GM12878 (cell line): ENCODE data around the gene NLRP14.

Experiments
- ATF7 ChIP-seq: fragments of 450-650 bp; IDR thresholded peaks from 2 replicates; pipeline ENCODE4 v1.6.1; 2016; ENCODE audit warnings: low read depth, mild to moderate bottlenecking
- CEBPB ChIP-seq, 2 experiments: fragments of 150-350 bp in 1 of 2; IDR thresholded peaks; 2 replicates each; pipeline ENCODE4 v1.6.1; 2012 to 2014; ENCODE audit warnings: low read depth in 2 of 2, low read length in 2 of 2, borderline replicate concordance in 1 of 2, inconsistent platforms in 1 of 2
- CREM ChIP-seq: IDR thresholded peaks from 2 replicates; pipeline ENCODE4 v1.6.1; 2014; ENCODE audit warnings: antibody characterized with exemption, low read depth
- EED ChIP-seq: sonication (generic); IDR thresholded peaks from 2 replicates; pipeline ENCODE4 v1.6.1; 2016; ENCODE audit warnings: antibody characterized with exemption, low read depth
- FOS ChIP-seq: IDR thresholded peaks from 3 replicates; pipeline ENCODE4 v1.6.1; 2011; ENCODE audit warnings: borderline replicate concordance; ENCODE audit not compliant: insufficient read length; ENCODE audit errors: extremely low read depth
- FOXK2 ChIP-seq: fragments of 450-650 bp; IDR thresholded peaks from 2 replicates; pipeline ENCODE4 v1.6.1; 2017; ENCODE audit warnings: mild to moderate bottlenecking, moderate library complexity
- JUNB ChIP-seq: IDR thresholded peaks from 2 replicates; pipeline ENCODE4 v1.6.1; 2016; ENCODE audit warnings: antibody characterized with exemption, mild to moderate bottlenecking
- LARP7 ChIP-seq: fragments of 450-650 bp; IDR thresholded peaks from 2 replicates; pipeline ENCODE4 v1.6.1; 2017; ENCODE audit warnings: mild to moderate bottlenecking
- NFXL1 ChIP-seq: fragments of 450-650 bp; IDR thresholded peaks from 2 replicates; pipeline ENCODE4 v1.6.1; 2017; ENCODE audit warnings: antibody characterized with exemption, mild to moderate bottlenecking, borderline replicate concordance
- SRF ChIP-seq, 2 experiments: IDR thresholded peaks; 2 replicates each; pipeline ENCODE4 v1.6.1; 2011; ENCODE audit warnings: low read depth in 2 of 2, low read length in 2 of 2, mild to moderate bottlenecking in 1 of 2, moderate library complexity in 1 of 2
- TF ChIP-seq, protein P1 (sequence below), 3 experiments: IDR thresholded peaks in 2 of 3; conservative IDR thresholded peaks in 1 of 3; 2 replicates each; pipeline ENCODE4 v1.5.1; 2011; ENCODE audit warnings: low read depth in 3 of 3, low read length in 3 of 3, mild to moderate bottlenecking in 3 of 3, control low read depth in 2 of 3, moderate library complexity in 2 of 3, inconsistent platforms in 1 of 3, mixed read lengths in 1 of 3; ENCODE audit not compliant: control insufficient read depth in 2 of 3, insufficient read depth in 1 of 3; ENCODE audit errors: extremely low read depth in 1 of 3
- TF ChIP-seq, protein P2 (sequence below): IDR thresholded peaks from 2 replicates; pipeline ENCODE4 v1.6.1; 2012; ENCODE audit warnings: low read depth, low read length, improper control_type of control experiment

DNA sequence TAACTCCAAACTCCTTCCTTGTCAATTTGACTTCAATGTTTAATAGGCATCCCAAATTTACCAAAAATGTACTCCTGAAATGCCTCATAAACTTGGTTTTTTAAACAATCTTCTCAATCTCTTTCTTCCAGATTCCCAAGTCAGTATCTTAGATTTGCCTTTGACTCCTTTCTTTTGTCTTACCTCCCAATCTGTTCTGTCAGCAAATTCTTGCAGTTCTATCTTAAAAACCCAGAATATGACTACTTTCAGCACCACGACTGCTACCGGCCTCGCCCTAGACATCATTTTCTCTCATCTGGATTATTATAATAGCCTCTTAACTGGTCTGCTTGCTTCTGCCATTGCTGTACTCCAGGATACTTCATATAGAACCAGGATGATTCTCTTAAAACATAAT, 7.9 kb downstream of the NLRP14 start:
- TF ChIP-seq, protein P1, sequence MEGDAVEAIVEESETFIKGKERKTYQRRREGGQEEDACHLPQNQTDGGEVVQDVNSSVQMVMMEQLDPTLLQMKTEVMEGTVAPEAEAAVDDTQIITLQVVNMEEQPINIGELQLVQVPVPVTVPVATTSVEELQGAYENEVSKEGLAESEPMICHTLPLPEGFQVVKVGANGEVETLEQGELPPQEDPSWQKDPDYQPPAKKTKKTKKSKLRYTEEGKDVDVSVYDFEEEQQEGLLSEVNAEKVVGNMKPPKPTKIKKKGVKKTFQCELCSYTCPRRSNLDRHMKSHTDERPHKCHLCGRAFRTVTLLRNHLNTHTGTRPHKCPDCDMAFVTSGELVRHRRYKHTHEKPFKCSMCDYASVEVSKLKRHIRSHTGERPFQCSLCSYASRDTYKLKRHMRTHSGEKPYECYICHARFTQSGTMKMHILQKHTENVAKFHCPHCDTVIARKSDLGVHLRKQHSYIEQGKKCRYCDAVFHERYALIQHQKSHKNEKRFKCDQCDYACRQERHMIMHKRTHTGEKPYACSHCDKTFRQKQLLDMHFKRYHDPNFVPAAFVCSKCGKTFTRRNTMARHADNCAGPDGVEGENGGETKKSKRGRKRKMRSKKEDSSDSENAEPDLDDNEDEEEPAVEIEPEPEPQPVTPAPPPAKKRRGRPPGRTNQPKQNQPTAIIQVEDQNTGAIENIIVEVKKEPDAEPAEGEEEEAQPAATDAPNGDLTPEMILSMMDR (IDR thresholded peaks at IDR 0.05 in 2 of 3, conservative IDR thresholded peaks at IDR 0.05 in 1 of 3; ENCODE audit: control insufficient read depth in 2 of 3, extremely low read depth in 1 of 3, insufficient read depth in 1 of 3, low read depth in 3 of 3, low read length in 3 of 3), result no peak
- TF ChIP-seq NFXL1 (no peak), FOXK2 (no peak), LARP7 (no peak), JUNB (no peak), CREM (no peak), EED (no peak), FOS (no peak), SRF (IDR thresholded peaks at IDR 0.05; ENCODE audit: low read depth in 2 of 2, low read length in 2 of 2) (no peak), ATF7 (no peak), CEBPB (IDR thresholded peaks at IDR 0.05; ENCODE audit: borderline replicate concordance in 1 of 2, low read depth in 2 of 2, low read length in 2 of 2) (no peak)
- TF ChIP-seq, protein P2, sequence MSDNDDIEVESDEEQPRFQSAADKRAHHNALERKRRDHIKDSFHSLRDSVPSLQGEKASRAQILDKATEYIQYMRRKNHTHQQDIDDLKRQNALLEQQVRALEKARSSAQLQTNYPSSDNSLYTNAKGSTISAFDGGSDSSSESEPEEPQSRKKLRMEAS, result no peak
